NCI-H1105 (cell line): ENCODE data around the gene LDLRAD2.
"Not testable (repeated sequence)": the region's sequence is repeated elsewhere in the genome, so short reads cannot be mapped to it uniquely, and the experiment has no call there.

Experiments
- DNase-seq: peaks from one replicate; lab custom pipeline; 2025; lab: John Stamatoyannopoulos, UW

LDLRAD2 gene

DNA sequence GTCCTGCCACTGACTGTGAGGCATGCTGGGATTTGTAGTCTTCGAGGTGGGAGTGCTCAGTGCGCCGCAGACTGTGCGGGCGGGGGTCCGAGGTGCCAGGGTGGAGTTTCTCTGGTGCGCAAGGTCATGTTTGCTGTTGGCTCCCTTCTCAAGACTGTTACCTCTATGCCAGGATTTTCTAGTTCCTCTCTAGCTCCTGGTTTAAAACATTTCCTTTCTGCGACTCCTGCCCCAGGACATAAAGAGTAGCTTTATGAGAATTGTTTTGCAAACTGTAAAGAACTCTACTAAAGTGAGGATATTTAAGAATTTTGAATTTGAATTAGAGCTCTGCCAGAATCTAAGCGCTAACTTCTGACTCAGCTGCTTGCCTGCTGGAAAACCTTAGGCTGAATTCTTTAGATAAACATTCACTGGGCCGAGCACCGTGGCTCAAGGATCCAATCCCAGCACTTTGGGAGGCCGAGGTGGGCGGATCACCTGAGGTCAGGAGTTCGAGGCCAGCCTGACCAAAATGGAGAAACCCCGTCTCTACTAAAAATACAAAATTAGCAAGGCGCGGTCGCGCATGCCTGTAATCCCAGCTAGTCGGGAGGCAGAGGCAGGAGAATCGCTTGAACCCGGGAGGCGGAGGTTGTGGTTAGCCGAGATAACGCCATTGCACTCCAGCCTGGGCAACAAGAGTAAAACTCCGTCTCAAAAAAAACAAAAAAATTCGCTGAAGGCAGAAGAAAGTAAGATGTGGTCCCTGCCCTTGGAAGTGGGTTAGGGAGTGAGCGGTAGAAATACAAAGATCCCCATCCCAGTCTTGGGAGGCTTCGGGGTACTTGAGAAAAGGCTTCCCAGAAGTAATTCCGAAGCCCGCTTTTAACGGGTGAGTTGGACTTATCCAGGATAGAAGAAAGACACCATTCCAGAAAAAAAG lies 28.1 kb upstream of the LDLRAD2 start:
- no peak for DNase-seq

DNA sequence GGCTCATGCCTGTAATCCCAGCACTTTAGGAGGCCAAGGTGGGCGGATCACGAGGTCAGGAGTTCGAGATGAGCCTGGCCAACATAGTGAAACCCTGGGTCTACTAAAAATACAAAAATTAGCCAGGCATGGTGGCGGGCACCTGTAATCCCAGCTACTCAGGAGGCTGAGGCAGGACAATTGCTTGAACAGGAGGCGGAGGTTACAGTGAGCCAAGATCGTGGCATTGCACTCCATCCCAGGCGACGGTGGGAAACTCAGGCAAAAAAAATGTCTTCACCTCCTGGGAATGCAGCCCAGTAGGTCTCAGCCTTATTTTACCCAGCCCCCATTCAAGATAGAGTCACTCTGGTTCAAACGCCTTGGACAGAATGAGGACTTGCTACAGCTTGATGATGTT lies 26.3 kb upstream of the LDLRAD2 start:
- DNase-seq, result not testable (repeated sequence)

DNA sequence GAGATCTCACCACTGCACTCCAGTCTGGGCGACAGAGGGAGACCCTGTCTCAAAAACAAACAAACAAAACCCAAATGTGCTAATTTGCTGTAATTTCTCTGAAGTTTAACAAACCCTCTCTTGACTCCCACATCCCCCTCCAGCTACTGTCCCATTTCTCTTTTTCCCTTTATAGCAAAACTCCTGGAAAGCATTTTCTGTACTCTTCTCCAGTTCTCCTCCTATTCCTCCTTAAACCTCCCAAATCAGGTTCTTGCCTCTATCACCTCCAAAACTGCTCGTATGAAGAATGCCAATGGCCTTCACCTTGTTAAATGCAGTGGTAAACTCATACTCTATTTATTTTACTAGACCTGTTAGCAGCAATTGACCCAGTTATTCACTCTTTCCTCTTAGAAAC lies 25.4 kb upstream of the LDLRAD2 start:
- DNase-seq, result no peak

DNA sequence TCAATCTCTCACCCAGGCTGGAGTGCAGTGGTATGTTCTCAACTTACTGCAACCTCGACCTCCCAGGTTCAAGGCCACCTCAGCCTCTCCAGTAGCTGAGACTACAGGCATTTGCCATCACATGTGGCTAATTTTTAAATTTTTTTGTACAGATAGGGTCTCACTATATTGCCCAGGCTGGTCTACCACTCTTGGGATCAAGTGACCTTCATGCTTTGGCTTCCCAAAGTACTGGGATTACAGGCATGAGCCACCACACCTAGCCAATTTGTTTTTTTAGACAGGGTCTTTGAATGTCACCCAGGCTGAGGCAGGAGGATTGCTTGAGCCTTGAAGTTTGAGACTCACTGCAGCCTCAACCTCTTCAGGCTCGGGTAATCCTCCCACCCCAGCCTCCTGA lies 19.0 kb upstream of the LDLRAD2 start:
- DNase-seq, result no peak

DNA sequence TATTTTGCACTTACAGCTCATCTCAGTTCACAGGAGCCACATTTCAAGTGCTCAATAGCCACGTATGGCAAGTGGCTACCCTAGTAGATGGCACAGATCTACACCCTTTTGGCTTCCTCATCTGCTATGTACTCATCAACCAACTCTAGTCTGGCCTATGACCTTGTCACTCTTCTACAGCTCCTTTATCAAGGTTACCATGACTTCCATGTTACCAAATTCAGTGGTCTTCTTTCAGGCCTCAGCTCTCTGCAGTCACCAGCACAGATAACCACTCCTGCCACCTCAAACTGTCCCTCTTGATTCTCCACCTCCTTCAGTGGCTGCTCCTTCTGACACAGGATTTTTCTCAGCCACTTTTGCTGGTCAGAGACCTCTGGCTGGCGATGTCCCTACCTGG lies 17.4 kb upstream of the LDLRAD2 start:
- DNase-seq, result no peak

DNA sequence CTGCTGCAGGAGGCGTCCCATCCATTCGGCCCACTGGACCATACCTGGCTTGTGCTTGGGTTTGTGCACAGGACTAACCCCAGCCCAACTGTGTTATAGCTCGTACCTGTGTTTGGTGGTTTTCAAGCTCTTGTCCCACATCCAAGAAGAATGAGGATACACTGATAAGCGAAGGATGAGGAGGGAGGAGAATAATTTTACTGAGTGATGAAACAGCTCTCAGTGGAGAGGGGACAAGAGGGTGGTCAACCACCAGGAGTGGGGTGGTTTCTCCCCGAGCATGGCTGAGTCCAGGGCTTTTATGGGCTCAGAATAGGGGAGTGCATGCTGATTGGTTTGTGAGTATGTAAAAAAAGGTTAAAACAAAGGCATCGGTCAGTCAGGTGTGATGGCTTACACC lies 17.0 kb upstream of the LDLRAD2 start:
- no peak for DNase-seq

DNA sequence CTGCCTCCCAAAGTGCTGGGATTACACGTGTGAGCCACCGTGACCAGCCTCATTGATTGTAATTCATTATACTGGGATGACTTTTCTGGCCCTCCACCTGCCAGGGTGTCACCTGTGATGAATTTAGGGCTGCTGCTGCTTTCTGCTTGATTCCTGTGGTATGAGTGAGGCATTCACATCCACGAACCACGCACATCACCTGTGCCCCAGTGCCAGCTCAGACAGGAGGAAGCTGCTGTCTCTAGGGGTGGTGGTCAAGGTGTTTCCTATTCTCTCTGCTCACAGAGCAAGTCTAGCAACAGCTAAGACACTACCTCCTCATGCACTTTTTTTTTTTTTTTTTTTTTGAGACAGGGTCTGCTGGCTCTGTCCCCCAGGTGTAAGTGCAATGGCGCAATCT lies 12.3 kb upstream of the LDLRAD2 start:
- DNase-seq, result no peak

DNA sequence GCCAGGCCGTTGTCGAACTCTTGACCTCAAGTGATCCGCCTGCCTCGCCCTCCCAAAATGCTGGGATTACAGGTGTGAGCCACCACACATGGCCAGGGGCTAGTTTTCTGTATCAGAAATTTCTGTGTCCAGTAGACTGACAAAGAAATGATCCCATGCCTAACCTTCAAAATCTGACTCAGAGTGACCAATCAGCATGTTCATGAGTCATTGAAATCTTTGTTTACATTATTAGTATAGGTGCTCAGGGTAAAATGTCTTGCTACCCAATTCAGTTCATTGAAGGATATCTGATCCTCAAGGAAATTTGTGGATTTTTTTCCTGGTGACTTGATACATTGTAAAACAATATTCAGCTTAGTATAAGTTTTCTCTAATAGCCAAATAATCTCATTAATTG lies 11.0 kb upstream of the LDLRAD2 start:
- DNase-seq, result no peak

DNA sequence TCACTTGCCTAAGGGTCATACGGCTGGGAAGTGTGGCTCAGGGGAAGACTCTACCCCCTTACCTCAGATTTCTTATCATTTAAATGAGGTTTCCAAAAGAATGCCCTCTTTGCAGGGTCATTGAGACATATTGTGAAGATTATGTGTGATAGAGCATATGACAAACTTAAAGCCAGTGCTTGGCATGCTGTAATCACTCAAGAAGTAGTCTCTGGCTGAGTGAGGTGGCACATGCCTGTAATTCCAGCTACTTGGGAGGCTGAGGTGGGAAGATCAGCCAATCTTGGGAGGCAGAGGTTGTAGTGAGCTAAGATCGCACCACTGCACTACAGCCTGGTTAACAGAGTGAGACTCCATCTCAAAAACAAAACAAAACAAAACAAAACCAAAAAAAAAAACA lies 7.5 kb upstream of the LDLRAD2 start:
- no peak for DNase-seq

DNA sequence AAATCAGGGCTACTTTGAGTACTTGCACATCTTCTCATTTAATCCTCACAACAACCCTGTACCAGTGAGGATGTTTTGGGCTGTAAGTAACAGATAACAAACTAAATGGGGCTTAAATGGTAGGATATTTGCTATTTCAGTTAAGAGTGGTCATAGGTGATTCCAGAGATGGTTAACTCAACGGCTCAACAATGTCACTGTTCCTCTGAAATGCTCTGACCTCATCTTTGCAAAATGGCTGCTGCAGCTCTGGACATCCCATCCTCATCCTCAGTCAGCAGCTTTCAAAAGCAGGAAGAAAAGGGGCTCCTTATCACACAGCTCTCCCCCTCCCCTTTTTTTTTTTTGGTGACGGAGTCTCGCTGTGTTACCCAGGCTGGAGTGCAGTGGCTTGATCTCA lies 1.5 kb downstream of the LDLRAD2 start:
- DNase-seq, result no peak

DNA sequence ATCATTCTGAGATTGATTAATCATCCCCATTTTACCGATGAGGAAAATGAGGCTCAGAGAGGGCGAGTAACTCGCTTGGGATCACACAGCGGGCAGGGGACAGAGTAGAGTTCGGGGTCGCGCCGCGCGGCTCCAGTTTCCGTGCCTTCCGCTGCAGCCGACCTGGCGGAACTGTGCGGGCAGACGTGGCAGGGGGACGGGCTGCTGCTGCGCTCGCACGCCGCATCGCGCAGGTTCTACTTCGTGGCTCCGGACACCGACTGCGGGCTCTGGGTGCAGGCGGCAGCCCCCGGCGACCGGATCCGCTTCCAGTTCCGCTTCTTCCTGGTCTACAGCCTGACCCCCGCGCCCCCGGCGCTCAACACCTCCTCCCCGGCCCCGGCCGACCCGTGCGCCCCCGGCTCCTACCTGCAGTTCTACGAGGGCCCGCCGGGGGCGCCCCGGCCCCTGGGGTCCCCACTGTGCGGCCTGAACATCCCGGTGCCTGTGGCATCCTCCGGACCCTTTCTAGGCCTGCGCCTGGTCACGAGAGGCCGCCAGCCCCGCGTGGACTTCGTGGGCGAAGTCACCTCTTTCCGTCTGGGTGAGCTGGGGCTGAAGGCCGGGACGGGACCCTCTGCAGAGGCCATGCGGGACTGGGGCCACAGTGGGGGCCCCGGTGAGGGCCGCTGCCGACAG lies 2.3 kb downstream of the LDLRAD2 start:
- DNase-seq, result no peak

DNA sequence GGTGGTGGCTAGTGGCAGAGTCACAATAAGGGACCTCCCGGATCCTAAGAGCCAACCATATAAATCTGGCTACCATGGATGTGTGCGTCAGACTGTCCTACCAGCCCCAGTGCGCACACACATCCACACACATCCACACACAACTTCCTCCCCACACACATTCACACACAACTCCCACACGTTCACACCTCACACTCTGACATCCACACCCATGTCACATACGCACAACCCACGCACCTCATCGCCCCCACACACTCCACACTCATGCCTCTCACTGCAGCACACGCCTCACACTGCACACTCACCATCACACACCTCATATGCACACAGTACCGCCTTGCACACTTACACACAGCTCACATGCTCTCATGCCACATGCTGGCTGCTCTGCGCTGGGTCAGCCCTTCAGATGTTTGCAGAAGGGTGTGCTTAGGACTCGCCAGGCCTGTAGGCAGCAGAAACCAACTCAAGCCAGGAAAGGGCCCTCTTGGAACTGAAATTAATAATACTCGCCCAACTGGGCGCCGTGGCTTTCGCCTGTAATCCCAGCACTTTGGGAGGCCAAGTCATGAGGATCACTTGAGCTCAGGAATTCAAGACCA lies 3.0 kb downstream of the LDLRAD2 start:
- DNase-seq, result no peak

DNA sequence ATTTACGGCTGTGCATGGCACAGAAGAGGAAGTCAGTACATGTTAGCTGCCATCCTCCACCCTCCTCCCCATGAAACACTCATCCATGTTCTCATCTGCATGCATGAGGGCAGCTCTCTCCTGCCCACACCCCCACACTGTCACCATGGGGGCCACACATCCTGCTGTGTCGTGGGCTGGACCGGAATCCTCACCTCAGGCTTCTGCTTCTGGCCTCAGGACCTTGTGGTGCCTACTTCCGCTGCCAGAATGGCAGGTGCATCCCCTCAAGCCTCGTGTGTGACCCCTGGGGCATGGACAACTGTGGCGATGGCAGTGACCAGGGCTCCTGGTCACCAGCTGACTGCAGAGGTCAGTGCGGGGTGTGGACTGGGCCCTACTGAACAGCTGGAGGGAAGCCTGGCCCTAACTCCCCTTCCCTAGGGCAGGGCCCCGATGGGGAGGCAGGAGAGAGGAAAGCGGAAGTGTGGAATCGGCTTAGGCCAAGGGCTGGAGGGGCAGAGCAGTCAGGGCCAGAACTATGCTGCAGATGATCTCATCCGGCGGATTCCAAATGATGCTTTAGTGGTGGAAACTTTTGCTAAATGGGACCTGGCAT lies 3.8 kb downstream of the LDLRAD2 start:
- DNase-seq, result no peak

DNA sequence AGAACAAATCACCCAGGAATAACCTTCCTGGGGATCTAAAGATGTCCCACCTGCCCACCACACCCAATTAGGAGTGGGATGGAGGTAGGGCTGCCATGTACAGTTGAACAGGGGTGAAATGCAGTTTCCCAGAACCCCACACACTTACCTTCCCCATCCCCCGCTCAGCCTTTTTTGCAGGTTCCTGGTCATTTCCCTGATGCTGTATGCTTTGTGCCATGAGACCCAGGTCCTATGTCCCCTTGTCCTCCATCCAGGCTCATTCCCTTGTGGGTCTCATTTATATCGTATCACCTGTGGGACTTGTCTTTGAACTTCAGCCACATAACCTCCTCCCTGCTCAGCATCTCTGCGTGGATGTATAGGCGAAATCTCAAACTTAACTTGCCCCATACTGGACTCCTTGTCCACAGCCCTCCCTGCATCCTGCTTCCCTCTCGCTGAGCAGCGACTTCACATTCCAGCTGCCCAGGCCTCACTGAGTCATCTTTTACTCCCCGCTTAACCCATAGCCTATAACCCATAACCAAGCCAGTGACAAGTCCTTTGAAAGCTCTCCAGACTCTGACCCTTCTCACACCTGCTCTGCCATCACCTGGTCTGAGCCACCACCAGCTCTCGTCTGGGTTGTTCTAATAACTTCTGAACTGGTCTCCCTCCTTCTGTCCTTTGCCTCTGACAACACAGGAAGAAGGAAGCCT lies 4.7 kb downstream of the LDLRAD2 start:
- DNase-seq, result no peak

DNA sequence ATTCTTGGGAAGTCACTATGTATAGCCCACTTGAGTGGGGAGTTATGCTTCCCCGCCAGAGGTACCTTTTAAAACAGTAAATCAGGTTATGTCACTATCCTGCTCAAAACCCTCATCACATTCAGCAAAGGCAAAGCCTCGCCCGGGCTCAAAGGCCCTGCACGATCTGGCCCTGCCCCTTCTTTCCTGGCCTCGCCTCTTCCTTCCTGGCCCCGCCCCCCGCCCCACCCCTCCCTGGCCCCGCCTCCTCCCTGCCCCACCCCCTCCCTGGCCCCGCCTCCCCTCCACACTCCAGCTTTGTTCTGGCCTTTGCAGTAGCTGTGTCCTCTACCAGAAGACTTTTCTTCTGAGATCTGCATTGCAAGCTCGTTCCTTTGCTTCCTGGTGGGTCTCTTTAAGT lies 6.6 kb downstream of the LDLRAD2 start:
- no peak for DNase-seq

DNA sequence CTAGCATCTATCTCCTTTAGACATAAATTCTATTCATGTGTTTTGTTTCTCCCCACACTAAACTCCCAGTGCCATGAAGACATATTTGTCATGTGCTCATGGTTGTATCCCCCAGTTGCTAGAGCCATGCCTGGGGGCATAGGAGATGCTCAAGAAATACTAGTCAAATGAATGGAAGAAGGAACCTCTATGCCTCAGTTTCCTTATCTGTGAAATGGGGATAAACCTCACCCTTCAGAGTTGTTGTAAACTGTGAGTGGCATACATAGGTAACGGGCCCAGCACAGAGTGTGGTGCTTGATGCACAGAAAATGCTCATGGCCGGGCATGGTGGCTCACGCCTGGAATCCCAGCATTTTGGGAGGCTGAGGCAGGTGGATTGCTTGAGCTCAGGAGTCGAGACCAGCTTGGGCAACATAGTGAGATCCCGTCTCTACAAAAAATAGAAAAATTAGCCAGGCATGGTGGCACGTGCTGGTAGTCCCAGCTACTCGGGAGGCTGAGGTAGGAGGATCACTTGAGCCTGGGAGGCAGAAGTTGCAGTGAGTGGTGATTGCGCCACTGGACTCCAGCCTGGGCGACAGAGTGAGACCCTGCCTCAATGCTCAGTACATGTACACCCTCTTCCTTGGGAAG lies 8.7 kb downstream of the LDLRAD2 start:
- no peak for DNase-seq

DNA sequence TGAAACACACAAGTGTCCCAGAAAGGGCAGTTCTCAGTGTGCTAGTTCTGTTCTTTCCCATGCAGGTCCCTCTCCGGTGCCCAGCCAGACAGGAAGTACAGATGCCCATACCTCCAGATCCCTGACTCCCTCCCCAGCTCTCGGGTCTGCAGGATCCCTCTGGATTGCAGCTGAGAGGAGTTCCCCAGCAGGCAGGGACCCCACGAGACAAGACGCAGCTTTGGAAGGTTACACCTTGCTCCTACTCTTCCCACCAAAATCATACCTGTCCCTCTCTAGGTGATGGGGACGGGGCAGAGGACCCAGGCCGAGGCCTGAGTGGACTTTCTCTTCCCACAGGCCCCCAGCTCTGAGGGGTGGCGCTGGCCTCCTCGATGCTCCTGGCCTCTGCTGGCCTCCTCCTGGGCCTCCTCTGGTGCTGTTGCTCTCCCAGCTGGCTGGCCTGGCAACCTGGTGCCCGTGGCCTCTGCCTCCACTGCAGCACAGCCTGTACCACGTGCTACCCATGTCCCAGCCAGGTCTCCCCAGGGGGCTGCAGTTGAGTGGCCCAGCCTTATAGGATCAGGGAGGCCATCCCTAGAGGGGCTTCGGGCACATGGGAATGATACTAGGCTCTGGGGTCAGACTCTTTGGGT lies 9.4 kb downstream of the LDLRAD2 start:
- no peak for DNase-seq

DNA sequence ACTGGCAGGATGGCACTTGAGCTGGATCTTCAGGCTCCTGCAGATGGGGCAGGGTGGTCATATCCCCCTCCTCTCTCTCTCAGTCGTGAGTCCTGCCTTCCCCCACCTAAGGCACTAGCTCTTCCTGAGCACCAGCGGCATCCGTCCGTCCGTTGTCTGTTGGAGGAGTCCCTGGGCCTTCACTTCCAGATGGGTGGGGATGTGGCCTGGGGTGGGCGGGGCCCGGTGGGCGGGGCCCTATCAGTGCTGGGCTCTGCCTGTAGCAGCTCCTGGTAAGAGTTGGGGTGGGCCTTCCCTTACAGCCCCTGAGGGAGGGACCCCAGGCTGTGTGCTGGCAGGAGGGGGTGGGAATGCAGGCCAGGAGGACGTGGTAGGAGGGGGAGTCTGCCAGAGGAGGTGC lies 10.3 kb downstream of the LDLRAD2 start:
- DNase-seq, result no peak

DNA sequence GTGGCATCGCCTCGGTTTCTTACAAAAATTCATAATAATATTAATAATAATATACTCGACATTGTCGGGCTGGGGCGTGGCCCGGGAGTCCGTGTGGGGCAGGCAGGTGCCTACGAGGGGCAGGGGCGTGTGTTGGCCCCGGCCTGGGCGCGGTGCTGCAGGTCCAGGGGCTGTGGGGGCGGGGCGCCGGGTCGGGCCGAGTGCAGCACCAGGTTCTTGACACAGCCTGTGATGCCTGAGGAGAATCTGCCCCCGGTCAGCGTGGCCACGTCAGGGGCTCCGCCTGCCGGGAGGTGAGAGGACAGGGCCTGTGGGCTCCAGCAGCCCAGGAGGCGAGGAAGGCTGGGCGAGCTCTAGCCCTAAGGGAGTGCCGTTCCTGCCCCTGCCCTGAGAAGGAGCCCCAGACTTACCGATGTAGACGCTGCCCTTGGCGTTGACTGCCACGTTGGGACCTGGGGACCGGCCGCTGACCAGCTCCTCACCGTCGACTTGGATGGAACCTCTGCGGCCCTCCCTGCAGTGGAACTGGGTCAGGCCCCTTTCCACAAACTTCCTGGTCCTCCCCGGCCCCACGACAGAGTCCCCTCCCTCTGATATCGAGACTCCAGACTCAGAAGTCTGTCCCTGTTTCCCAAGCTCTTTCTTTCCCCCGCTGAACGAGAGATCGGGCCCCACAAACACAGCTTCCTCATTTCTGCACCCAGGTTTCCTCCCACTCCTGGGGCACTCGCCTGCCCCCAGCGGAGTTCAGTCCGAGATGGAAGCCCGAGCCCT lies 11.3 kb downstream of the LDLRAD2 start:
- DNase-seq, result no peak

DNA sequence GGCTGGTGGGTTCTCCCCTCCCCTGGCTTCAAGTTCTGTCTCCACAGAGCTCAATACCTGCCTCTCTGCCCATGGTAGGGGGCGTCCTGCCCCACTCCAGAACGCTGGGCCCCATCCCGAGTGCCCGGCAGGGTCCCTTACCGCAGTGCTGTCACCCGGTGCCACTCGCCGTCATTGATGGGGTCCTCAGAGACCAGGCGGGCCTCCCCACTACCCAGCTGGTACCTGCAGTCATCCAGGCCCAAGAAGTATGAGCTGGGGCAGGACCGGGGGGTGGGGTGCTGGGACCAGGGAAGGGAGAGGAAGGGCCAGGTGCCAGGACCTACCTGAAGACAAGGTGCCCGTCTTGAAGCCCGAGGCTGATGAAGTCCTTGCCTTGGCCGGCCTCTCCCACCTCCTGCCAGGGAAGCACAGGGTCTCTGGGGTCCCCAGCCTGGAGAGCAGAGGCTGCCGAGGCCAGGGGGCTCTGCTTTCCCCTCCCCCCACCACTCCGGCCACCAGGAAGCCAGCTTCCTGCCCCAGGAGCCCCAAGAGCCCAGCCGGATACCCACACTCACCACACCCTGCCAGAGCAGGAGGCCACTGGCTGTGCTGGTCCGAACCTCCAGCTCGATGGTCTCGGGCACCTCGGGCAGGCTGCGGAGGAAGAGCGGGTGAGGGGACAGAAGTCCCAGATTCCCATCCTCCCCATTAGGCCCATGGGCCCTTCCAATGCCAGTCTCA lies 12.1 kb downstream of the LDLRAD2 start:
- no peak for DNase-seq
